ENCODE measurements around the gene SLC16A3. TPM values are rescaled to one million over a fixed set of nuclear protein-coding genes. Genes with fewer than 3 reads are reported as not detected.

SLC16A3 gene
- total RNA-seq, 2 donors from 2014 or later: 76.0 to 113 TPM

DNA sequence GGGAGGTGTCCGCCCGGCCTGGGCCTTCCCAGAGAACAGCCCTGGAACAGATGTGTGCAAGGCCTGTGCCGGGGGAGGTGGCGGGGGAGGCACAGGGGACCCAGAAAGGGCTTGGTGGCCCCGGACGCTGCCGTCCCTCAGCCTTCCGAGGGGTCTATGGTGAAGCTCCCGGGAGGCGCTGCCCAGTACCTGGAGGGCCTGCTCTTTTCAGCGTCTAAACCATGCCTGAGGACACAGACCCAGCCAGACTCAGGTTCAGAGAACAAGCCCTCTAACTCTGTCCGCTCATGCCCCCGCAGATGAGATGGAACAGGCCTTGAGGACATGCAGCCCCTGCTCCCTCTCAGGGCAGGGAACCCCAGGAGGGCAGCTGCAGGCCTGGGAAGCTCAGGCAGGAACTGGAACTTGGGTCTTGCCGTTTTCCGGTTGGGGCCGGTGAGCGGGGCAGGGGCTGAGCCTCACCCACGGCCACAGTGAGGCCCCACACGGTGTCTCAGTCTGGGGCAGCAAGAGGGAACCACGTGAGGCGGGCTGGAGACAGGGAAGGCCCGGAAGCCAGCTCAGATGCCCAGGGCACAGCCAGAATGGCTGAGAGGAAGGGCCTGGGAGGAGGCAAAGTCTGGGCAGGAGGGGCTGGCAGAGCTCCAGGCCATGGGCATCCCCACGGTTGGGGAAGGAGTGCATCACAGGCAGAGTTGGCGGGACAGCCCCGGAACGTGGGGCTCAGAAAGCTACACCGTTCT, 12.5 kb downstream of the SLC16A3 start:
- H3K4me1 ChIP-seq (ENCODE audit: control insufficient read depth in 1 of 2, low read depth in 2 of 2): peaks cover 44 to 63% of the 10 kb centered on the region in 2 donors
- H3K36me3 ChIP-seq: peaks cover 32% of the 10 kb centered on the region
- ATAC-seq (ENCODE audit: insufficient number of reproducible peaks, low FRiP score, low read depth) (peak; percentile 24), DNase-seq (ENCODE audit: low spot score) (peak; percentile 70)
- H3K27ac ChIP-seq: peak overlapping the region; percentile 59 to 81
- H3K27me3 ChIP-seq (replicated peaks; ENCODE audit: insufficient read depth): no peaks in the 10 kb centered on the region
- H3K4me3 ChIP-seq: peak overlapping the region; percentile 21
- no peaks in the 10 kb centered on the region for H3K9me3 ChIP-seq
- TF ChIP-seq, protein P1, sequence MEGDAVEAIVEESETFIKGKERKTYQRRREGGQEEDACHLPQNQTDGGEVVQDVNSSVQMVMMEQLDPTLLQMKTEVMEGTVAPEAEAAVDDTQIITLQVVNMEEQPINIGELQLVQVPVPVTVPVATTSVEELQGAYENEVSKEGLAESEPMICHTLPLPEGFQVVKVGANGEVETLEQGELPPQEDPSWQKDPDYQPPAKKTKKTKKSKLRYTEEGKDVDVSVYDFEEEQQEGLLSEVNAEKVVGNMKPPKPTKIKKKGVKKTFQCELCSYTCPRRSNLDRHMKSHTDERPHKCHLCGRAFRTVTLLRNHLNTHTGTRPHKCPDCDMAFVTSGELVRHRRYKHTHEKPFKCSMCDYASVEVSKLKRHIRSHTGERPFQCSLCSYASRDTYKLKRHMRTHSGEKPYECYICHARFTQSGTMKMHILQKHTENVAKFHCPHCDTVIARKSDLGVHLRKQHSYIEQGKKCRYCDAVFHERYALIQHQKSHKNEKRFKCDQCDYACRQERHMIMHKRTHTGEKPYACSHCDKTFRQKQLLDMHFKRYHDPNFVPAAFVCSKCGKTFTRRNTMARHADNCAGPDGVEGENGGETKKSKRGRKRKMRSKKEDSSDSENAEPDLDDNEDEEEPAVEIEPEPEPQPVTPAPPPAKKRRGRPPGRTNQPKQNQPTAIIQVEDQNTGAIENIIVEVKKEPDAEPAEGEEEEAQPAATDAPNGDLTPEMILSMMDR (IDR thresholded peaks at IDR 0.05): no peak

DNA sequence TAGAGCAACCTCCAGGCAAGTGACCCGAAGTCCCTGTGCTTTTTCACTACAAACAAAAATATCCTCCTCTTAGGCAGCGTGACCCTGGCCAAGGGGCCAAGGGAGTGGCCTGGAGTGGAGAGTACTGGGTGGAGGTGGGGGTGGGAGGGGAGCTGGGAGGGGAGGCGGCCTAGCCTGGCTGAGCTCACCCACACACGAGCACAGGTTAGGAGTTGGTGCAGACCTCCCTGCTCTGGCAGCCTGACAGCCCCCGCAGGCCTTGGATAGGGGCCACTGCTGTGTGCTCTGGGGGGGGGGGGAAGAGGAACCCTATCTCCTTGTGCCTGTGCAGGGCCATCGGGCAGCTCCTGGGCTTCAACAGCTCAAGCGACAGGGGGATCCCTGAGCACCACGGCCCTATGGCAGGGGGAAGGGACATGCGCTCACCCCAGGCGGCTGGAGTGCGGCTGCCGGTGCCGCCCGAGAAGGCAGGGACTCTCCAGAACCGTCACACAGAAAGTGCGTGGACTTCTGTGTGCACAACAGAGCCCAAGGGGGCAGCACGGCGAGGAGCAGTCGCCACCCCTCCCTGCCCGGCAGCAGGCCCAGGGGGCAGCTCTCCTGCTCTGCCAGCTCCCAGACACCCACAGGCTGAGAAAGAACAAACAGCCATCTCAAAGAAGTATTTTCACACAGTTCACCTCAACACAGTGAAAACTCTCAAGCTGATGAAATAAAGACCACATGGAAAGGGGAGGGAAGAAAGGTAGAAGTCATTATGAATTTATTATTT, 13.3 kb downstream of the SLC16A3 start:
- H3K9me3 ChIP-seq: no peaks in the 10 kb centered on the region
- no peak for DNase-seq (ENCODE audit: low spot score)
- TF ChIP-seq, protein P1 (IDR thresholded peaks at IDR 0.05): no peak
- no peak for ATAC-seq (ENCODE audit: insufficient number of reproducible peaks, low FRiP score, low read depth)
- H3K27ac ChIP-seq: peak overlapping the region; percentile 59 to 81
- H3K36me3 ChIP-seq: peaks cover 33% of the 10 kb centered on the region
- no peaks in the 10 kb centered on the region for H3K27me3 ChIP-seq (replicated peaks; ENCODE audit: insufficient read depth)
- peaks cover 46 to 67% of the 10 kb centered on the region in 2 donors for H3K4me1 ChIP-seq (ENCODE audit: control insufficient read depth in 1 of 2, low read depth in 2 of 2)
- no peak overlapping the region for H3K4me3 ChIP-seq

DNA sequence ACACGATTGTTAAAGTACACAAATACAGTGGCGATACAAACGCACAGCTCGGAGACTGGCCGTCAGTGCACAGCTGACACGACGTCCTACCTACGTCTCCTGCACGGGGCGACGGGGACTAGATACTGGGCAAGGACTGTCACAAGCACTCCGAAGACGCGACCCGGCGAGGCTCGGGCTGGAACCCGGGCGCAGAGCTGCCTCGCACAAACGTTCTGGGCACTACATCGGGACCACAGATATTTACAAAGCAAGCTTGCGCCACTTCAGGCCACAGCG, 13.8 kb downstream of the SLC16A3 start:
- no peak overlapping the region for H3K4me3 ChIP-seq
- DNase-seq (ENCODE audit: low spot score): no peak
- no peaks in the 10 kb centered on the region for H3K27me3 ChIP-seq (replicated peaks; ENCODE audit: insufficient read depth)
- peaks cover 35% of the 10 kb centered on the region for H3K36me3 ChIP-seq
- no peak for ATAC-seq (ENCODE audit: insufficient number of reproducible peaks, low FRiP score, low read depth)
- H3K27ac ChIP-seq: peak overlapping the region; percentile 59 to 81
- TF ChIP-seq, protein P1 (IDR thresholded peaks at IDR 0.05): no peak
- peaks cover 50 to 71% of the 10 kb centered on the region in 2 donors for H3K4me1 ChIP-seq (ENCODE audit: control insufficient read depth in 1 of 2, low read depth in 2 of 2)
- H3K9me3 ChIP-seq: no peaks in the 10 kb centered on the region

DNA sequence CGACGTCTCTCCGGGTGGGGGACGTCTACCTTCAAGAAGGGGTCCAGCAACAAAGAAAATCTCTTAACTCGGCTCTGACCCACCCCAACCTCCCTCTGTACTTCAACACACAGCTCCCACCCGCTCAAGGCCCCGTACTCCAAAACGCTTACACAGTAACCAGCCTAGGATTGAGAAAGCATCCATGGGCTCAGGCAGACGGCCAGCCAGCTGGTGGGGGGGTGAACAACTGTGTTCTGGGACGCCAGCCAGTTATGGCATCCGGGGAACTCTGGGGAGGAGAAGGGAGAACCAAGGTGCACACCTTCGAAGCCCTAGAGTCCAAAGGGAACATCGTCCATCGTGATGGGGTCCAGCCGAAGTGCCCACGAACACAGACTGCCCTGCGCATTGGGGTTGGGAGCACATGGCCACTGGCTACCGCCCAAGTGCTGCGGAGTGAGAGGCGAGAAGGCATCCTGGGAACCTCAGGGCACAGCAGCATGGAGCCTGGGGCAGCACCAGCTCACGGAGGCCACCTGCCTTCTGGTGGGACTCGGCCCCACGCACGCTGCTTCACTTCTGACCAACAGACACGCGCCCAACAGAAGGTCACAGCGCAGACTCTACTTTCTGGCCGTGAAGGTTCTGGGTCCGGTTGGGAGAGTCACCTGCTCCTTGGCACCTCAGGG, 14.3 kb downstream of the SLC16A3 start:
- DNase-seq (ENCODE audit: low spot score) (no peak), ATAC-seq (ENCODE audit: insufficient number of reproducible peaks, low FRiP score, low read depth) (peak; percentile 15)
- H3K4me1 ChIP-seq (ENCODE audit: control insufficient read depth in 1 of 2, low read depth in 2 of 2): peaks cover 50 to 67% of the 10 kb centered on the region in 2 donors
- H3K27me3 ChIP-seq (replicated peaks; ENCODE audit: insufficient read depth): no peaks in the 10 kb centered on the region
- H3K36me3 ChIP-seq: peaks cover 40% of the 10 kb centered on the region
- H3K27ac ChIP-seq: peak overlapping the region in 1 of 2 donors; percentile 81
- TF ChIP-seq, protein P1 (IDR thresholded peaks at IDR 0.05): no peak
- no peak overlapping the region for H3K4me3 ChIP-seq
- H3K9me3 ChIP-seq: no peaks in the 10 kb centered on the region

All from thoracic aorta (tissue), 2 donors.